HG02840 (cell line): Measurements from ENCODE around the gene CKS1B.

Experiments used
- ATAC-seq: cut with Tn5 transposase; IDR thresholded peaks from one replicate; pipeline ENCODE4 v1.9.1; 2021; ENCODE audit warnings: mild to moderate bottlenecking, moderate library complexity, moderate number of reproducible peaks; ENCODE audit not compliant: unreplicated experiment, low FRiP score

The CKS1B gene

GRCh38 chr1:155011004-155011416 lies 36.5 kb downstream of the CKS1B start:
- ATAC-seq: no peak

GRCh38 chr1:155011437-155012025 lies 37.0 kb downstream of the CKS1B start:
- ATAC-seq: no peak

GRCh38 chr1:155012026-155012546 lies 37.6 kb downstream of the CKS1B start:
- ATAC-seq: no peak

GRCh38 chr1:155012776-155013602 lies 38.5 kb downstream of the CKS1B start:
- ATAC-seq: no peak

- no peak for ATAC-seq
Measured at GRCh38 chr1:155013632-155014031, 39.2 kb downstream of the CKS1B start.

DNA sequence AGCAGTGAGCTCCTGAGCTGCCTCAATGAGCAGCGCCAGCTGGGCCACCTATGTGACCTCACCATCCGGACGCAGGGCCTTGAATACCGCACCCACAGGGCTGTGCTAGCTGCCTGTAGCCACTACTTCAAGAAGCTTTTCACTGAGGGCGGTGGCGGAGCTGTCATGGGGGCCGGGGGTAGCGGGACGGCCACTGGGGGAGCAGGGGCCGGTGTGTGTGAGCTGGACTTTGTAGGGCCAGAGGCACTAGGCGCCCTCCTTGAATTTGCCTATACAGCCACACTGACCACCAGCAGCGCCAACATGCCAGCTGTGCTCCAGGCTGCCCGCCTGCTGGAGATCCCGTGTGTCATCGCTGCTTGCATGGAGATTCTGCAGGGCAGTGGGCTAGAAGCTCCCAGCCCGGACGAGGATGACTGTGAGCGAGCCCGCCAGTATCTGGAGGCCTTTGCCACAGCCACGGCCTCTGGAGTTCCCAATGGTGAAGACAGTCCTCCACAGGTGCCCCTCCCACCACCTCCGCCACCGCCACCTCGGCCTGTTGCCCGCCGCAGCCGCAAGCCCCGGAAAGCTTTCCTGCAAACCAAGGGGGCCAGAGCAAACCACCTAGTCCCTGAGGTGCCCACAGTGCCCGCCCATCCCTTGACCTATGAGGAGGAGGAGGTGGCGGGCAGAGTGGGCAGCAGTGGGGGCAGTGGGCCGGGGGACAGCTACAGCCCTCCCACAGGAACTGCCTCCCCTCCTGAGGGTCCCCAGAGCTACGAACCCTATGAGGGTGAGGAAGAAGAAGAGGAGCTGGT lies 40.4 kb downstream of the CKS1B start:
- ATAC-seq: no peak

GRCh38 chr1:155015527-155016230 lies 41.2 kb downstream of the CKS1B start:
- ATAC-seq: no peak

GRCh38 chr1:155016231-155016831 lies 41.9 kb downstream of the CKS1B start:
- no peak for ATAC-seq

DNA sequence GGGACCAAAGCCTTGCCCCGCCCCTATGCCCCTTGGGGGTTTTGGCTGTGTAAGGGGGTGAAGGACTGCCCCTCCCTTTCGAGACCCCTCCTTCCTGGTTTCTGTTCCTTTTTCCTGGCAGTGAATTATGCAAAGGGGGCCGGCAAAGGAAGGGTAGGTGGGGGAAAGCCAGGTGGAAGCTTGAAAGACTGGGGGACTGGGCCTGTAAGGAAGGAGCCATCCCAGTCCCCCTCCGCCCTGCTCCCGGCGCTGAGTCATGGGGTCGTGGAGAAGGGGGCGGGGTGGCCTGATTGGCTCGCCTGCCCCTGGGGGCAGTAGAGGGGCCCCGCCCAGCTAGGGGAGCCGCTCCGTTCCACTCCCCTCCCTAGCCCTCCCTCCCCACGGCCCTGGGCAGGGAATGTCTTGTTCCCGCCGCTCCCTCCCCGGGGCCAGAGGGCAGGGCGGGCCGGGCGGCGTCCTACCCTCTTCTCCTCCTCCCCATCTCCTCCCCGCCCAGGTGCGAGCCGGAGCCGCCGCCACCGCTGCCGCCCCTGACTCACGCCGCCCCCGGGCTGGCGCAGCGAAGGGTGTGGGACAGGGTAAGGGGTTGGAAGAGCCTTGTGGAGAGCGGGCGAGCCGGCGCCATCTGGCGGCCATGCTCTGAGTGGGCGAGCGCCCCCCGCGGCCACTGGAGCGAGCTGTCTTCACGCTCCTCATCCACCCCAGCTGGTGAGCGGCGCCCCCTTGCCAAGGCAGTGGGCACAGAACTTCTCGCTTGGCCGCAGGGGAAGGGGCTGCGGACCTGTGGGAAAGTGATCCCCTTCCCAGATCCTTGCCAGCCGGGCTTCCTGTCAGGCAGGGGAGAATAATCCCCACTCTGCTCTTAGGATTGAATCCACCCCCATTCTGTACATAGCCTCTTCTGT lies 42.8 kb downstream of the CKS1B start:
- ATAC-seq: peak; percentile 58

GRCh38 chr1:155017946-155018316 lies 43.5 kb downstream of the CKS1B start:
- no peak for ATAC-seq

GRCh38 chr1:155018617-155019348 lies 44.3 kb downstream of the CKS1B start:
- no peak for ATAC-seq

DNA sequence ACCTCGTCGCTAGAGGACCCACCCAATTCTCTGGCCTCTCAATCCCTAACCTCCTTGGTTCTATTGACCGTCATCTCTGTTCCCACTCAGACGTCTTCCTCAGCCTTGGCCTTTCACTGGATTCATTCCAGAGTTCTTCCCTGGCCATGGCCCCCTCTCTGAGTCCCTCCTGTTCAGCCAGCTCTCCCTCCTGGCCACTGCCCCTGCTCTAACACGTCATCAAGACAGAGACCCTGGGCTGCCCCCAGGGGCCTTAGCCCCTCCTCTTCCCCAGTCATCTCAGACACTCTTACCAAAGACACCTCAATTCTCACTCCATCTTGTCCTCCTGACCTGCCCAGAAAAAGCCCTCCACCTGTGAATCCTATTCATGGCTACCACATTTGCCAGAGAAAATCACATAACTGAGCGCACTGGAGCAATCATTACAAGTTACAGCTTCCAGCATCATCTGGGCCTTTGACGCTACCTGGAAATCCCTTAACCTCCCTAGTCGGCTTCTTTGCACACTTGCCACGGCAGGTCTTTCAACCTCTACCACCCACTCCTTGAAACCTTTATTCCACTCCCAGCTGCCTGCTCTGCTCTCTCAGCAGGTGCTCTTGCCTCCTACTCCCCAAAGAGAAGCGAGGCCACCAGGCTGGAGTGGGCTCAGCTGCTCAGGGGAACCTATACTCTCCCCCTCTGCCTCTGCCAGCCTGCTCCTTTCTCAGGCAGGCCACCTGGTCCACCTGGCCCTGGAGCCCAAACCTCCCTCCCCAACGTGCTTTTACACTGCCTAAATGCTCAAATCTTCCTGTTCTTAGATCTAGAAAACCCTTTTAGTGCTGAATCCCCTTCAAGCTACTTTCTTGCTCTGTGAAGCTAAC lies 45.1 kb downstream of the CKS1B start:
- no peak for ATAC-seq

DNA sequence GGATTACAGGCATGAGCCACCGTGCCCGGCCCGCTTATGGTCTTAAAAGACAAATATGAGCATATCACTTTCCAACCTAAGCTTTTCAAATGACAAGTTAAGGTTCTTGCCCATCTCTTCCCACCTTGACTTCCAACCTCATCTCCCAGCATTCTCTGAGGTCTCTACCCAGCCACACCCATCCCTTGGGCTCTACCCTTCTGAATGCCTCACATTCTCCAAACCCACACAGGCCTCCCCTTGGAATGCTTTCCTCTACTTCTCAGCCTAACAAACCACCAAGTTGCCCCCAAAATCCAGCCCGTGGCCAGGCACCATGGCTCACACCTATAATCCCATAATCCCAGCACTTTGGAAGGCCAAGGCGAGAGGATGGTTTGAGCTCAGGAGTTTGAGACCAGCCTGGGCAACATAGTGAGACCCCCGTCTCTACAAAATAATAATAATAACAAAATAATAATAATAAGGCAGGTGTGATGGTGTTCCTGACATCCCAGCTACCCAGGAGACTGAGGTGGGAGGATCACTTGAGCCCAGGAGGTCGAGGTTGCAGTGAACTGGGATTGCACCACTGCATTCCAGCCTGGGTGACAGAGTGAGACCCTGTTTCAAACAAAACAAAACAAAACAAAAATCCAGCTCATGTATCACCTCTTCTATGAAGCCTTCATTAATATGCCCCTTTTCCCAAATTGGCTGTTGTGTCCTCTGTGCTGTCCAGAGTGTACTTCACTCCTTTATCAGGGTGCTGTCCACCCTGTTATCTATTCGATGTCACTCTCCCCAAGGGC lies 47.9 kb downstream of the CKS1B start:
- no peak for ATAC-seq

DNA sequence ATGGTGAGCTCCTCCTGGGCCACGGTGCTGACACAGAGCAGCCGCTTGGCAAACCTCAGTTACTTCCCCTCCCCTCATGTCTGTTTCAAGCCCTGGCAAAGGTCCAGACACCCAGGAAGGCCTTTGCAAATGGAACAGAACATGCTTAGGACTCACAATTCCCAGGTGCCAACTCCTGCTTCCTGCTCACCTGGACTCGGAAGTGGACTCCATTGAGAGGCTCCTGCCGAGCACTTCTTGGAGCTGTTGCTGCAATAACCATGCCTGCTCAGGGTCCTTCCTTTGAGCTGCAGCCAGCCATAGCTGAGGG lies 48.4 kb downstream of the CKS1B start:
- no peak for ATAC-seq

- no peak for ATAC-seq
Measured at GRCh38 chr1:155023627-155024026, 49.1 kb downstream of the CKS1B start.

- no peak for ATAC-seq
Measured at GRCh38 chr1:155024315-155024714, 49.8 kb downstream of the CKS1B start.

DNA sequence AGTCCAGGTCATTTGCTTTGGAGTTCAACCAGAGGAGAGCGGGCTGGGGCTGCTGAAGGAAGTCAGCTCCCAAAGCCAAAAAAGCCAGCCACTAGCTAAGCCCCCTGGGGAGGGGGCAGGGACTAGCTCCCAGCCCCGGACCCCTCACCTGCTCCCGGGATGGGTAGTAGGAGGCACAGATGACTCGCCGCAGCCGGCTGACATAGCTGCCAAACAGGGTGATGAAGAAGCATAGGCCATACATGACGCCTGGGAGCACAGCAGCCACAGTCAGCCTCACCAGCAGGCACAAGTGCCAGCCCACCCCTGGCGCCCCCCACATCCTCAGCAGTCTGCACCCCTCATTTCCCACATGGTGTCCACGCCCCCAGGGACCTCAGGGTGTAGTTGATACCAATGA lies 51.7 kb downstream of the CKS1B start:
- ATAC-seq: no peak
